BLaER1 (cell line): Measurements from ENCODE around the gene SDK1.

ENCODE experiments used
- H3K27ac ChIP-seq: shearing (Covaris generic); formaldehyde crosslinking; 2 replicates; pipeline ENCODE4 v1.8.1; 2022
- H3K27me3 ChIP-seq: shearing (Covaris generic); formaldehyde crosslinking; 2 replicates; pipeline ENCODE4 v1.8.1; 2022
- H3K36me3 ChIP-seq: shearing (Covaris generic); formaldehyde crosslinking; 2 replicates; pipeline ENCODE4 v1.8.1; 2022
- H3K4me1 ChIP-seq: shearing (Covaris generic); formaldehyde crosslinking; 2 replicates; pipeline ENCODE4 v1.8.1; 2022
- H3K4me2 ChIP-seq: shearing (Covaris generic); formaldehyde crosslinking; 2 replicates; pipeline ENCODE4 v1.8.1; 2022
- H3K4me3 ChIP-seq: shearing (Covaris generic); formaldehyde crosslinking; 2 replicates; pipeline ENCODE4 v1.8.1; 2022
- H3K9ac ChIP-seq: shearing (Covaris generic); formaldehyde crosslinking; 2 replicates; pipeline ENCODE4 v1.8.1; 2022
- H3K9me3 ChIP-seq: shearing (Covaris generic); formaldehyde crosslinking; 2 replicates; pipeline ENCODE4 v1.8.1; 2022
- H4K20me1 ChIP-seq: shearing (Covaris generic); formaldehyde crosslinking; 2 replicates; pipeline ENCODE4 v1.8.1; 2022
- Cebpa-rat ChIP-seq: shearing (Covaris generic); IDR thresholded peaks from 2 replicates; pipeline ENCODE4 v1.8.1; 2022

SDK1 gene

GRCh38 chr7:3271298-3271697 lies 29.8 kb upstream of the SDK1 start:
- TF ChIP-seq Cebpa-rat: no peak
- Histone ChIP-seq H3K4me3 (no peak overlapping the region), H3K9me3 (peaks cover 17% of the 10 kb centered on the region; the same call in 1 of the 2 replicates), H3K4me2 (no peak overlapping the region), H3K27me3 (no peaks in the 10 kb centered on the region), H3K9ac (no peak overlapping the region), H4K20me1 (no peaks in the 10 kb centered on the region), H3K27ac (no peak overlapping the region), H3K36me3 (no peaks in the 10 kb centered on the region), H3K4me1 (peaks cover 16% of the 10 kb centered on the region)

GRCh38 chr7:3272691-3273141 lies 28.3 kb upstream of the SDK1 start:
- no peaks in the 10 kb centered on the region for H4K20me1 ChIP-seq
- H3K9ac ChIP-seq: no peak overlapping the region
- peaks cover 13% of the 10 kb centered on the region for H3K4me1 ChIP-seq
- no peak overlapping the region for H3K4me2 ChIP-seq
- H3K9me3 ChIP-seq: peaks cover 21% of the 10 kb centered on the region; the same call in 1 of the 2 replicates
- no peaks in the 10 kb centered on the region for H3K27me3 ChIP-seq
- H3K4me3 ChIP-seq: no peak overlapping the region
- TF ChIP-seq Cebpa-rat: no peak
- no peaks in the 10 kb centered on the region for H3K36me3 ChIP-seq
- H3K27ac ChIP-seq: no peak overlapping the region

- Histone ChIP-seq H3K36me3 (no peaks in the 10 kb centered on the region), H3K9me3 (peaks cover 21% of the 10 kb centered on the region; the same call in 1 of the 2 replicates), H3K4me2 (no peak overlapping the region), H3K4me3 (no peak overlapping the region), H3K27me3 (no peaks in the 10 kb centered on the region), H3K9ac (no peak overlapping the region), H3K4me1 (no peaks in the 10 kb centered on the region), H3K27ac (no peak overlapping the region), H4K20me1 (no peaks in the 10 kb centered on the region)
- no peak for TF ChIP-seq Cebpa-rat
These were observed 26.9 kb upstream of the SDK1 start for GRCh38 chr7:3274131-3274530.

DNA sequence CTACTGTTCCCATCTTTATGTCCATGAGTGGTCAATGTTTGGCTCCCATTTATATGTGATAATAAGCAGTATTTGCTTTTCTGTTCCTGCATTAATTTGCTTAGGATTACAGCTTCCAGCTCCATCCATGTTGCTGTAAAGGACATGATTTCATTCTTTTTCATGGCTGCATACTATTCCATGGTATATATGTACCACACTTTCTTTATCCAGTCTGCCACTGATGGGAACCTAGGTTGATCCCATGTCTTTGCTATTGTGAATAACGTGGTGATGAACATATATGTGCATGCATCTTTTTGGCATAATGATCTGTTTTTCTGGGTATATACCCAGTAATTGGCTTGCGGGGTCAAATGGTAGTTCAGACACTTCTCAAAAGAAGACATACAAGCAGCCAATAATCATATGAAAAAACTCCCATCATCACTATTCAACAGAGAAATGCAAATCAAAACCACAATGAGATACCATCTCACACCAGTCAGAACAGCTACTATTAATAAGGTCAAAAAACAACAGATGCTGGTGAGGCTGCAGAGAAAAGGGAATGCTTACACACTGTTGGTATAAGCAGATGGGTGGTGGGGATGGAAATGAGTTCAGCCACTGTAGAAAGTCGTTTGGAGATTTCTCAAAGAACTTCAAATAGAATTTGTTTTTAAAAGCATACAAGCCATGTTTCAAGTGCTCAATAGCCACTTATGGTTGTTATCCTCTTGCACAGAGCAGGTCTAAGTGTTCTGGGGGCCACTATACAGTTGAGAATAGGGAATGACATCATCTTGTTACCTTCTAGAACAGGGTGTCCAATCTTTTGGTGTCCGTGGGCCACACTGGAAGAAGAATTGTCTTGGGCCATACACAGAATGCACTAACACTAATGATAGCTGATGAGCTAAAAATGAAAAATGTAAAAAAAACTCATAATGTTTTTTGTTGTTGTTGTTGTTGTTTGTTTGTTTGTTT lies 23.2 kb upstream of the SDK1 start:
- no peaks in the 10 kb centered on the region for H4K20me1 ChIP-seq
- H3K9me3 ChIP-seq: 0 out of 2 replicates have a peak, but pooled peaks cover 4% of the 10 kb centered on the region
- TF ChIP-seq Cebpa-rat: no peak
- no peak overlapping the region for H3K9ac ChIP-seq
- H3K4me1 ChIP-seq: no peaks in the 10 kb centered on the region
- no peaks in the 10 kb centered on the region for H3K36me3 ChIP-seq
- no peak overlapping the region for H3K4me3 ChIP-seq
- no peaks in the 10 kb centered on the region for H3K27me3 ChIP-seq
- no peak overlapping the region for H3K4me2 ChIP-seq
- no peak overlapping the region for H3K27ac ChIP-seq

- no peak for TF ChIP-seq Cebpa-rat
- no peak overlapping the region for H3K4me2 ChIP-seq
- no peaks in the 10 kb centered on the region for H3K4me1 ChIP-seq
- H3K27me3 ChIP-seq: no peaks in the 10 kb centered on the region
- H3K36me3 ChIP-seq: no peaks in the 10 kb centered on the region
- no peak overlapping the region for H3K4me3 ChIP-seq
- 0 out of 2 replicates have a peak, but pooled peaks cover 4% of the 10 kb centered on the region for H3K9me3 ChIP-seq
- no peak overlapping the region for H3K27ac ChIP-seq
- no peaks in the 10 kb centered on the region for H4K20me1 ChIP-seq
- H3K9ac ChIP-seq: no peak overlapping the region
These were observed 21.8 kb upstream of the SDK1 start for GRCh38 chr7:3279147-3279818.

DNA sequence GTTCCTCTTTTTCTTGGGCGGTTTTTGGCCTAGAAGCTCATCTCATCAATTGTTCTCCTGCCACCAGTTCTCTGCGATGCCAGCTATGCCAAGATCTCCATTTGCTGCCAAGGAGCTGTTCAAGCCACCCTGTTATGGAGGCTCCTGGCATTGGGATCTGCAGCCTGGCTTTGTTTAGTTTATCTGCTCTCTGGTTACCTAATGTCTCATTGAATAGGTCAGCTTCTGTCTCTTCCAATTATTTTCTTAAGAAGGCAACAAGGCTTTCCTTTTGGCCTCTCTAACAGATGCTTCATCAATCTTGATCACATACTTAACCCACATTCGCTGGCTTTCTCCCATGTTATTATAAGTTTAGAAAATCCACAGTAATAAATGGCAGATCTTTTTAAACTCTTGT lies 20.6 kb upstream of the SDK1 start:
- Histone ChIP-seq H4K20me1 (no peaks in the 10 kb centered on the region), H3K36me3 (no peaks in the 10 kb centered on the region), H3K27me3 (no peaks in the 10 kb centered on the region), H3K4me1 (no peaks in the 10 kb centered on the region), H3K9ac (no peak overlapping the region), H3K9me3 (0 out of 2 replicates have a peak, but pooled peaks cover 4% of the 10 kb centered on the region), H3K4me3 (no peak overlapping the region), H3K4me2 (no peak overlapping the region), H3K27ac (no peak overlapping the region)
- TF ChIP-seq Cebpa-rat: no peak

DNA sequence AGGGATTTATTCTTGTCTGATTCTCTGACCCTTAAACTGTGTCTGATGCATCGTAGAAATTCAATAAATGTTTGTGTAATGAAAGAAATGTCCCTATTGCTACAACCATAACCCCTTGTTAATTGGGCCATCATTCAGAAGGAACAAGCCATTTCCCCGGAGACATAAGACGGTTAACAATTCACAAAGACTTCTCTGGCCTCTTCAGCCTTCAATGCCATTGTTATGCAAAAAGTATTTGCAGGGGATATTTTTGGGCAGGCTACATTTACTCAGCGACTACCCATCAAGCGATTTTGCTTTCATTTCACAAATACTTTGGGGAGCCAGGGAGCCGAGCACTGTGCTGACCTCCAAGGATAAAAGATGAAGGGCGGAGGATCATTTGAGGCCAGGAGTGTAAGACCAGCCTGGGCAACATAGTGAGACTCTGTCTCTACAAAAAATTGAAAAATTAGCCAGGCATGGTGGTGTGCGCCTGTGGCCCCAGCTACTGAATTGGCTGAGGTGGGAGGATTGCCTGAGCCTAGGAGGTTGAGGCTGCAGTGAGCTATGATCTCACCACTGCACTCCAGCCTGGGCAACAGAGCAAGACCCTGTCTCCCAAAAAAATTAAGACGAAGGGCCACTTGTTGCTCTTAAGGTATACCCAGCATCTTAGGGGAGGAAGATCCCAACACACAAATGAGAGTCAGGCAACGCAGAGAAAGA lies 20.0 kb upstream of the SDK1 start:
- Histone ChIP-seq H3K9ac (no peak overlapping the region), H3K27ac (no peak overlapping the region), H3K9me3 (0 out of 2 replicates have a peak, but pooled peaks cover 4% of the 10 kb centered on the region), H3K27me3 (no peaks in the 10 kb centered on the region), H3K36me3 (no peaks in the 10 kb centered on the region), H3K4me1 (no peaks in the 10 kb centered on the region), H4K20me1 (no peaks in the 10 kb centered on the region), H3K4me2 (no peak overlapping the region), H3K4me3 (no peak overlapping the region)
- TF ChIP-seq Cebpa-rat: no peak

GRCh38 chr7:3282457-3282856 lies 18.6 kb upstream of the SDK1 start:
- H3K27me3 ChIP-seq: no peaks in the 10 kb centered on the region
- no peaks in the 10 kb centered on the region for H3K4me1 ChIP-seq
- TF ChIP-seq Cebpa-rat: no peak
- no peaks in the 10 kb centered on the region for H3K36me3 ChIP-seq
- H3K27ac ChIP-seq: no peak overlapping the region
- 0 out of 2 replicates have a peak, but pooled peaks cover 2% of the 10 kb centered on the region for H3K9me3 ChIP-seq
- H3K4me3 ChIP-seq: no peak overlapping the region
- no peak overlapping the region for H3K9ac ChIP-seq
- no peaks in the 10 kb centered on the region for H4K20me1 ChIP-seq
- H3K4me2 ChIP-seq: no peak overlapping the region

GRCh38 chr7:3283130-3283704 lies 17.8 kb upstream of the SDK1 start:
- H3K27me3 ChIP-seq: no peaks in the 10 kb centered on the region
- no peaks in the 10 kb centered on the region for H4K20me1 ChIP-seq
- no peaks in the 10 kb centered on the region for H3K36me3 ChIP-seq
- no peak overlapping the region for H3K27ac ChIP-seq
- H3K4me1 ChIP-seq: no peaks in the 10 kb centered on the region
- no peaks in the 10 kb centered on the region; the same call in 1 of the 2 replicates for H3K9me3 ChIP-seq
- no peak overlapping the region for H3K4me2 ChIP-seq
- no peak overlapping the region for H3K4me3 ChIP-seq
- no peak overlapping the region for H3K9ac ChIP-seq
- no peak for TF ChIP-seq Cebpa-rat
